GM12892 (cell line): ENCODE data around the gene LDLRAD3.

Experiments used
- POLR2A ChIP-seq: IDR thresholded peaks from 2 replicates; pipeline ENCODE4 v1.6.1; 2011; ENCODE audit warnings: low read depth, low read length, control low read depth
- TAF1 ChIP-seq: IDR thresholded peaks from 2 replicates; pipeline ENCODE4 v1.6.1; 2011; ENCODE audit warnings: low read depth, mild to moderate bottlenecking, control low read depth, low read length, borderline replicate concordance

DNA sequence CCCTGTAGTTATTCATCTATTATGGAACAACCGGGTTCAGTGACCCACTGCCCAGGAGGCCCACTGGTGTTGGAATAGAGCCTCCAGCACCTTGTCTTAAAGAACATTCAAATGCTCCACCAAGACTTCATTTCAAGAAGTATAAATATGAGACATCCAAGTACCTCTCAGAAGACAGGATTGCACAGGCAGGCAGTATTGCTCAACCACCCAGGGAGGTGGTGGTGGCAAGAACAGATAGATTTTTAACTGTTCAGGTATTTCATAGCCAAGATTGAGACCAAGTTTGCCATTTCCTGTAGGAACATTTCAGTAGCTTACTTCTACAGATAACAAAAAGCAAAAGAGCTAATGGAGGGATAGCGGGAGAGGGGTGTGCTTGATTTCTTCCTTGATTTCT lies 266.7 kb downstream of the LDLRAD3 start:
- no peak for TF ChIP-seq POLR2A
- TF ChIP-seq TAF1: no peak
